Mesodermal cell (in vitro differentiated cells): ENCODE data around the gene FAM9C.
A peak's percentile ranks its signal among the peaks of the same experiment; 100 is the strongest.
"Not testable (repeated sequence)": the region's sequence is repeated elsewhere in the genome, so short reads cannot be mapped to it uniquely, and the experiment has no call there.

Source experiments
- H3K27ac ChIP-seq: 2 replicates; pipeline ENCODE4 v1.7.0; 2013; ENCODE audit warnings: mild to moderate bottlenecking, low read depth, low read length, moderate library complexity; ENCODE audit not compliant: severe bottlenecking
- H3K36me3 ChIP-seq: 2 replicates; pipeline ENCODE4 v1.7.1; 2013; ENCODE audit warnings: mild to moderate bottlenecking, low read length, moderate library complexity; ENCODE audit not compliant: control insufficient read depth, insufficient read depth
- H3K4me1 ChIP-seq: one replicate; pipeline ENCODE4 v1.7.1; 2013; ENCODE audit warnings: mild to moderate bottlenecking, low read length; ENCODE audit not compliant: insufficient read depth, control insufficient read depth, poor library complexity, severe bottlenecking
- H3K4me3 ChIP-seq: 2 replicates; pipeline ENCODE4 v1.7.0; 2013; ENCODE audit warnings: low read length, control low read depth, mild to moderate bottlenecking; ENCODE audit not compliant: insufficient read depth, poor library complexity, severe bottlenecking; ENCODE audit errors: extremely low read depth
- H3K9me3 ChIP-seq: 2 replicates; pipeline ENCODE4 v1.7.1; 2013; ENCODE audit warnings: mild to moderate bottlenecking, low read length, moderate library complexity; ENCODE audit not compliant: control insufficient read depth
- WGBS, 2 experiments: methylation state at CpG; one replicate each; pipeline ENCODE4 v1.1.5; 2013; ENCODE audit warnings: missing lambda C conversion rate in 2 of 2; ENCODE audit not compliant: insufficient coverage in 2 of 2; 5-methylcytosine and 5-hydroxymethylcytosine counted together

Gene FAM9C

GRCh38 chrX:13033193-13033592, 11.2 kb downstream of the FAM9C start:
- H3K36me3 ChIP-seq: no peaks in the 10 kb centered on the region
- no peak overlapping the region for H3K27ac ChIP-seq
- H3K4me3 ChIP-seq: no peak overlapping the region
- H3K9me3 ChIP-seq: no peaks in the 10 kb centered on the region
- no CpG with 5 or more reads among the region's 2 CpGs for WGBS, 2 experiments
- H3K4me1 ChIP-seq: peaks cover 6% of the 10 kb centered on the region

DNA sequence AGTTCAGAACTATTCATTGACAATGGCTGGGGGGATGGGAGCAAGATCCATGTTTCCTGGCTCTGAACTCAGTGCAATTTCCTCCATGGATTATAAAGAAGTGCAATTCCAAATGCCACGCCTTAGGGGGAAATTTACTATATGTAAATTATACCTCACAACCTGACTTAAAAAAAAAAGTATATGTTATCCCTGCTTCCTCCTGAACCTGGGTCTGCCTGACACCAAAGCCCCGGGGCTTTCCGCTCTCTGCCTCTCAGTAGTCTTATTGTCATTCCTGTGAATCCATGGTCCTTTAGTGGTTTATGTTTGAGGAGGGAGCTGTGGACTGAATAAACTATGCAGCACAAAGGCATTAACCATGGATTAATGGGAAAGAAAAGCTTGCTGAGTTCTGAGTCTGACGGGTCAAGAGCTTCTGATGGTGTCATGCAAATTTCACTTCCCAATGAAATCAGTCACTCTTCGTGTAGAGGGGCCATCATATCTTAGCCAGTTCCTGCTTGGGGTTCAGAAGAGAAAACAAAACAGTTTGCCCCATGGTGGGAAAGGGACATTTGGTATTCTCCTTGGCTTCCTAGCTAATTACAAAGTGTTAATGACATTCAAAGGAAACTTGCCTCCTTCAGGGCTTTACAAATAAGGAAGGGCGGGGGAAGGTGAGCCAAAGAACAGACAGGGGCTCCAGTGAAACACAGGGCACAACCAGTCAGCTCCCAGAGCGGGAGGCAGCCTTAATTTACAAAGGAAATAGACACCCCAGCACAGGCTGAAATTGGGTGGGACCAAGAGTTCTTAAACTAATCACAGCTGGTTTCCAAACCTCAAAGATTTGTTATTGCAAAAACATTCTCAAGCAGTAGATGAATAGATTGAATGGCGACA, 14.3 kb downstream of the FAM9C start:
- Histone ChIP-seq H3K4me1 (peaks cover 6% of the 10 kb centered on the region), H3K4me3 (no peak overlapping the region), H3K9me3 (no peaks in the 10 kb centered on the region), H3K27ac (peak overlapping the region; percentile 98), H3K36me3 (no peaks in the 10 kb centered on the region)
- WGBS, 2 experiments: 22% methylated on average over 1 of the region's 8 CpGs; no CpG with 5 or more reads in 1 of the 2 experiments

- peak overlapping the region; percentile 98 for H3K27ac ChIP-seq
- H3K36me3 ChIP-seq: no peaks in the 10 kb centered on the region
- no peaks in the 10 kb centered on the region for H3K9me3 ChIP-seq
- no peak overlapping the region for H3K4me3 ChIP-seq
- H3K4me1 ChIP-seq: peaks cover 6% of the 10 kb centered on the region
Observed at GRCh38 chrX:13029637-13029886, 14.9 kb downstream of the FAM9C start.

- Histone ChIP-seq H3K36me3 (no peaks in the 10 kb centered on the region), H3K27ac (peak overlapping the region; percentile 98), H3K4me1 (peaks cover 6% of the 10 kb centered on the region), H3K9me3 (no peaks in the 10 kb centered on the region), H3K4me3 (no peak overlapping the region)
- WGBS, 2 experiments: 15% methylated on average over 2 of the region's 6 CpGs; no CpG with 5 or more reads in 1 of the 2 experiments
Observed at GRCh38 chrX:13028871-13029636, 15.4 kb downstream of the FAM9C start.

DNA sequence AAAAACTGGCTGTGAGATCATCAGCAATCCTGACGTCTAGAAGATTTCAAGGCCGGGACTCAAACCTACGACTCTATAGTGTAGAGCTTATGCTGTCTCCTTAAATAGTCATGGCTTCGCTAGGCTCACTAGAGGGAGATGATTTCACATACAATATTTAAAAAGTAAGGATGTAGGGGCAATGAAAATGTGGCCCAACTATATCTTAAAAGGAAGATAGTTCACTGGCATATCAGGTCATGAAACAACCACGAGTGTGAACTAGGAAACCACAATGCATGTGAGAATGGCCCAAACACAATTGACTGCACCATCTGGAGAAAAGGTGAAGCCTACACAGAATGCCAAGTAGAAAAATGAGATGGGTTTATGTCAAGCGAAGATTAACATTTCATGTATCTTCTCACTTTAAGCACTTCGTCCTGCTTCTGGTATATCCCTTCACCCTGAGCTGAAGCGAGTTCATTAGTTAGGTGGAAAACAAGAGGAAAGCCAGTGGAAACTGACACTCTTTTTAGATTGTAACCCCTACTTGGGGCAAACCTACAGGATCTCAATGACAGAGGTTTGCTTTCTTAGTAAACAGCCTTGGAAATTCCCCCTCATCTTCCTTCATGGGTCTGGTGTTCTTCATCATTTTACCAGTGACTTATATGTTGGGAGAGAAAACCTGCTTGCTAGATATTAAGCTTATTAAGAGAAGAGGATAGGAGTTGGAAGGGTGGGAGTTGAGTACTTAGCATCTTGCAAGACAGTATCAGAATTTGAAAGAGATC, 17.4 kb downstream of the FAM9C start:
- no peaks in the 10 kb centered on the region for H3K9me3 ChIP-seq
- no peak overlapping the region for H3K4me3 ChIP-seq
- 100% methylated on average over 1 of the region's 8 CpGs; no CpG with 5 or more reads in 1 of the 2 experiments for WGBS, 2 experiments
- no peak overlapping the region for H3K27ac ChIP-seq
- peaks cover 10% of the 10 kb centered on the region for H3K4me1 ChIP-seq
- H3K36me3 ChIP-seq: no peaks in the 10 kb centered on the region

- Histone ChIP-seq H3K36me3 (no peaks in the 10 kb centered on the region), H3K4me3 (no peak overlapping the region), H3K4me1 (peaks cover 6% of the 10 kb centered on the region), H3K9me3 (no peaks in the 10 kb centered on the region), H3K27ac (peak overlapping the region; percentile 64)
- WGBS, 2 experiments: 0 to 57% methylated on average over 1 of the region's 3 CpGs
Observed at GRCh38 chrX:13024986-13025385, 19.4 kb downstream of the FAM9C start.

DNA sequence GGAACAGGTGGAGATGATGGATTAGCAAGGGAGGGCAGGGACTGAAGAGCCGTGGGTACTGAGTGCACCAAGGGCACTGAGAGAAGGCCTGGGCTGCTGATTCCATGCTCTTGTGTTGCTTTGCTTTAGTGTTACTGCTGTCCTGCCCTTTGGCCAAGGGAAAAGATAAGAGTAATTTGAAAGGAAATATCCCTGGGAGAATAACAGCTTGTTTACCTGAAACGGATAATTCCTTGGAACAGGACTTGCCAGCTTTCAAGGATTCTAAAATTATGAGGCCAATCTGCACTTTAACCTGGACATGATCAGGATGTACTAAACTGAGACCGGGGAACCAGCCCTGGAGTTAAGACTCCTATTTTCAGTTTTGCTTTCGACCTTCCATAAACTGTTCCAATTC, 20.4 kb downstream of the FAM9C start:
- H3K27ac ChIP-seq: no peak overlapping the region
- H3K4me1 ChIP-seq: peaks cover 6% of the 10 kb centered on the region
- no peak overlapping the region for H3K4me3 ChIP-seq
- H3K36me3 ChIP-seq: no peaks in the 10 kb centered on the region
- no peaks in the 10 kb centered on the region for H3K9me3 ChIP-seq
- WGBS, 2 experiments: 71 to 82% methylated on average over 1 to 2 of the region's 4 CpGs

GRCh38 chrX:13023567-13023966, 20.9 kb downstream of the FAM9C start:
- 80 to 100% methylated on average over 1 of the region's 3 CpGs for WGBS, 2 experiments
- H3K4me3 ChIP-seq: no peak overlapping the region
- H3K9me3 ChIP-seq: no peaks in the 10 kb centered on the region
- no peaks in the 10 kb centered on the region for H3K36me3 ChIP-seq
- H3K27ac ChIP-seq: no peak overlapping the region
- peaks cover 6% of the 10 kb centered on the region for H3K4me1 ChIP-seq

DNA sequence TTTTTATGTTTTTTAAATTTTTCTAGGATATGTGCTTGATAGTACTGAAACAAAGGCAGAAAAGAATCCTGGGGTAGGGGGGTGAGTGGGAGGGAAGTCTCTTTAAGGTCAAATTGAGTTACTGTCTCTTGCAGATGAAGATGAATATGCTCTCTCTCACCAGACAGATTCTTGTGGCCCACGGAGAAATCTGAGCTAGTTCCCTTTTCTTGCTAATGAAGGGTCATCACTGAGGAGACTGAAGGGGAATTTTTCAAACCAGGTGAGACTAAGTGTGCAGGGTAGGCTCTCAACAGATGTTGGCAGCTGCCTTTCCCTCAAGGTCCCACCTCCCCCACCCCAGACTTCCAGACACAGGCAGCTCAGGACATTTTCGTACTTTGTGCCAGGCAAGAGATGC, 21.5 kb downstream of the FAM9C start:
- Histone ChIP-seq H3K4me3 (no peak overlapping the region), H3K9me3 (no peaks in the 10 kb centered on the region), H3K4me1 (peaks cover 6% of the 10 kb centered on the region), H3K36me3 (no peaks in the 10 kb centered on the region), H3K27ac (no peak overlapping the region)
- WGBS, 2 experiments: no CpG with 5 or more reads among the region's 2 CpGs

- not testable (repeated sequence) for H3K4me1 ChIP-seq, H3K27ac ChIP-seq, H3K9me3 ChIP-seq, H3K36me3 ChIP-seq, H3K4me3 ChIP-seq
- WGBS, 2 experiments: 84 to 95% methylated on average over 3 to 6 of the region's 6 CpGs
Observed at GRCh38 chrX:13016731-13017130, 27.7 kb downstream of the FAM9C start.
